ENCODE results near the gene RNU1-4.
A peak's percentile ranks its signal among the peaks of the same experiment; 100 is the strongest.
"Not testable (repeated sequence)": the region's sequence is repeated elsewhere in the genome, so short reads cannot be mapped to it uniquely, and the experiment has no call there.

Gene RNU1-4

GRCh38 chr1:16740047-16740964, at the start of gene RNU1-4:
TSS of gene RNU1-4 (plus strand) at chr1:16740516.
- DNase-seq: not testable (repeated sequence)

- DNase-seq: not testable (repeated sequence)
Observed at GRCh38 chr1:16690971-16691682, 49.2 kb upstream of the RNU1-4 start.

GRCh38 chr1:16692283-16692682, 48.0 kb upstream of the RNU1-4 start:
- not testable (repeated sequence) for DNase-seq

- not testable (repeated sequence) for DNase-seq
Observed at GRCh38 chr1:16692717-16693448, 47.4 kb upstream of the RNU1-4 start.

- DNase-seq: not testable (repeated sequence)
Observed at GRCh38 chr1:16693449-16694307, 46.6 kb upstream of the RNU1-4 start.

GRCh38 chr1:16694308-16694702, 46.0 kb upstream of the RNU1-4 start:
- DNase-seq: not testable (repeated sequence)

- DNase-seq: not testable (repeated sequence)
Observed at GRCh38 chr1:16696507-16697150, 43.7 kb upstream of the RNU1-4 start.

GRCh38 chr1:16697152-16697551, 43.2 kb upstream of the RNU1-4 start:
- DNase-seq: not testable (repeated sequence)

GRCh38 chr1:16699440-16699839, 40.9 kb upstream of the RNU1-4 start:
- DNase-seq: not testable (repeated sequence)

GRCh38 chr1:16700138-16700895, 40.0 kb upstream of the RNU1-4 start:
- DNase-seq: not testable (repeated sequence)

- not testable (repeated sequence) for DNase-seq
Observed at GRCh38 chr1:16701189-16701588, 39.1 kb upstream of the RNU1-4 start.

- DNase-seq: not testable (repeated sequence)
Observed at GRCh38 chr1:16702280-16702679, 38.0 kb upstream of the RNU1-4 start.

- DNase-seq: not testable (repeated sequence)
Observed at GRCh38 chr1:16703141-16703540, 37.2 kb upstream of the RNU1-4 start.

GRCh38 chr1:16703602-16704001, 36.7 kb upstream of the RNU1-4 start:
- DNase-seq: not testable (repeated sequence)

- not testable (repeated sequence) for DNase-seq
Observed at GRCh38 chr1:16704076-16704475, 36.2 kb upstream of the RNU1-4 start.

GRCh38 chr1:16704502-16705100, 35.7 kb upstream of the RNU1-4 start:
- not testable (repeated sequence) for DNase-seq

GRCh38 chr1:16706302-16706701, 34.0 kb upstream of the RNU1-4 start:
- peak; percentile 5 for DNase-seq

GRCh38 chr1:16707130-16708093, 32.9 kb upstream of the RNU1-4 start:
- DNase-seq: not testable (repeated sequence)

- DNase-seq: not testable (repeated sequence)
Observed at GRCh38 chr1:16708704-16709103, 31.6 kb upstream of the RNU1-4 start.

All from femur (tissue), 1 donor.